Regular cardiac myocyte (primary cell): Measurements from ENCODE around the gene INF2. TPM values are rescaled to one million over a fixed set of nuclear protein-coding genes. Genes with fewer than 3 reads are reported as not detected.

ENCODE experiments used
- total RNA-seq: library from RNA; depleted of rRNA; stranded (reverse); fragments of >200 nt; gene quantifications from 2 replicates; pipeline ENCODE4 v1.2.3, GENCODE V29; 2014

INF2 gene
- total RNA-seq, result 30.7 and 39.5 TPM in 2 replicates

GRCh38 chr14:104689109-104689880 lies at the start of gene INF2:
INF2 (plus strand) TSS chr14:104689618; CDS start chr14:104701366, 11,748 bp downstream.

GRCh38 chr14:104723651-104724406 lies 34.4 kb downstream of the INF2 start, which contains the start of gene ADSS1:
ADSS1 (plus strand) TSS chr14:104724229; CDS start chr14:104724271, 42 bp downstream.

GRCh38 chr14:104752735-104753527 lies 63.5 kb downstream of the INF2 start, which contains the start of gene SIVA1:
SIVA1 (plus strand) TSS chr14:104753147; CDS start chr14:104753202, 55 bp downstream.

Other genes starting within 250 kb of the INF2 start
- not detected in 2 replicates for gene C14orf180, start 109.9 kb upstream of the INF2 start, total RNA-seq
- under 0.01 and 0.28 TPM in 2 replicates for gene TMEM179, start 84.8 kb upstream of the INF2 start, total RNA-seq
- gene ADSS1, start 34.6 kb downstream of the INF2 start, total RNA-seq, result 1.7 and 10.1 TPM in 2 replicates
- gene SIVA1, start 63.5 kb downstream of the INF2 start, total RNA-seq, result 89.4 and 154 TPM in 2 replicates
- gene AKT1, start 106.1 kb downstream of the INF2 start, total RNA-seq, result 145 and 234 TPM in 2 replicates
- 1.4 and 1.7 TPM in 2 replicates for gene ZBTB42, start 111.5 kb downstream of the INF2 start, total RNA-seq
- 14.4 and 18.8 TPM in 2 replicates for gene CEP170B, start 175.7 kb downstream of the INF2 start, total RNA-seq
- gene PLD4, start 235.3 kb downstream of the INF2 start, total RNA-seq, result under 0.01 TPM in 1 of 2 replicates, not detected in the other